PFSK-1 (cell line): ENCODE data around the gene SAMD9L.

Experiments
- FOXP2 ChIP-seq: optimal IDR thresholded peaks from 2 replicates; pipeline ENCODE3; 2011; ENCODE audit warnings: borderline replicate concordance, control low read depth, inconsistent platforms; ENCODE audit not compliant: insufficient read depth; ENCODE audit errors: extremely low read length, extremely low read depth
- POLR2AphosphoS5 ChIP-seq: IDR thresholded peaks from 2 replicates; pipeline ENCODE4 v1.6.1; 2012; ENCODE audit warnings: low read depth, mild to moderate bottlenecking, control low read depth, low read length, moderate library complexity
- SIN3A ChIP-seq: IDR thresholded peaks from 2 replicates; pipeline ENCODE4 v1.6.1; 2012; ENCODE audit warnings: mild to moderate bottlenecking, low read length, moderate library complexity, borderline replicate concordance; ENCODE audit not compliant: insufficient read depth
- TAF1 ChIP-seq: IDR thresholded peaks from 2 replicates; pipeline ENCODE4 v1.6.1; 2012; ENCODE audit warnings: low read length, control low read depth, borderline replicate concordance; ENCODE audit not compliant: insufficient read depth
- TF ChIP-seq, protein P1 (sequence below), 2 experiments: IDR thresholded peaks; 2 replicates each; pipeline versions ENCODE4 v1.6.1 to v1.8.0; 2011 to 2012; ENCODE audit warnings: low read depth in 2 of 2, low read length in 2 of 2, control low read depth in 1 of 2, inconsistent platforms in 1 of 2, mild to moderate bottlenecking in 1 of 2, moderate library complexity in 1 of 2; ENCODE audit not compliant: insufficient read depth in 1 of 2

SAMD9L gene

DNA sequence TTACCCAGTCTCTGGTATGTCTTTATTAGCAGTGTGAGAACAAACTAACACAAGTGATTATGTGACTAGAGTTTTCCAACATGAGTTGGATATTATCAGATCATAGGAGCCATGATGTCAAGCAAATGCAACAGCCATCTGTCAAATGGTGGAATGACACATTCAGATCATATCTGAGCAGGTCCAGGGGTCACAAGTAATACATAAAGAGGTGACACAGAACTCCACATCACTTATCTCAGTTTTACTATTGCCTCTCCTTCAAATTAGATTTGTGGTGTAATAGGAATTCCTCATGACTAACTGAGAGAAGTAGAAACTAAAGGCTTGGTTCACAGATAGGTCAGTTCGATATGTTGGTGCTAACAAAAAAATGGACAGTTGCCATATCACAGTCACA, 12.2 kb upstream of the SAMD9L start:
- TF ChIP-seq, protein P1, sequence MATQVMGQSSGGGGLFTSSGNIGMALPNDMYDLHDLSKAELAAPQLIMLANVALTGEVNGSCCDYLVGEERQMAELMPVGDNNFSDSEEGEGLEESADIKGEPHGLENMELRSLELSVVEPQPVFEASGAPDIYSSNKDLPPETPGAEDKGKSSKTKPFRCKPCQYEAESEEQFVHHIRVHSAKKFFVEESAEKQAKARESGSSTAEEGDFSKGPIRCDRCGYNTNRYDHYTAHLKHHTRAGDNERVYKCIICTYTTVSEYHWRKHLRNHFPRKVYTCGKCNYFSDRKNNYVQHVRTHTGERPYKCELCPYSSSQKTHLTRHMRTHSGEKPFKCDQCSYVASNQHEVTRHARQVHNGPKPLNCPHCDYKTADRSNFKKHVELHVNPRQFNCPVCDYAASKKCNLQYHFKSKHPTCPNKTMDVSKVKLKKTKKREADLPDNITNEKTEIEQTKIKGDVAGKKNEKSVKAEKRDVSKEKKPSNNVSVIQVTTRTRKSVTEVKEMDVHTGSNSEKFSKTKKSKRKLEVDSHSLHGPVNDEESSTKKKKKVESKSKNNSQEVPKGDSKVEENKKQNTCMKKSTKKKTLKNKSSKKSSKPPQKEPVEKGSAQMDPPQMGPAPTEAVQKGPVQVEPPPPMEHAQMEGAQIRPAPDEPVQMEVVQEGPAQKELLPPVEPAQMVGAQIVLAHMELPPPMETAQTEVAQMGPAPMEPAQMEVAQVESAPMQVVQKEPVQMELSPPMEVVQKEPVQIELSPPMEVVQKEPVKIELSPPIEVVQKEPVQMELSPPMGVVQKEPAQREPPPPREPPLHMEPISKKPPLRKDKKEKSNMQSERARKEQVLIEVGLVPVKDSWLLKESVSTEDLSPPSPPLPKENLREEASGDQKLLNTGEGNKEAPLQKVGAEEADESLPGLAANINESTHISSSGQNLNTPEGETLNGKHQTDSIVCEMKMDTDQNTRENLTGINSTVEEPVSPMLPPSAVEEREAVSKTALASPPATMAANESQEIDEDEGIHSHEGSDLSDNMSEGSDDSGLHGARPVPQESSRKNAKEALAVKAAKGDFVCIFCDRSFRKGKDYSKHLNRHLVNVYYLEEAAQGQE (IDR thresholded peaks at IDR 0.05; ENCODE audit: insufficient read depth in 1 of 2, low read depth in 2 of 2, low read length in 2 of 2) = no peak
- TF ChIP-seq FOXP2 = no peak
- TF ChIP-seq POLR2AphosphoS5 = no peak
- no peak for TF ChIP-seq SIN3A
- TF ChIP-seq TAF1 = no peak

DNA sequence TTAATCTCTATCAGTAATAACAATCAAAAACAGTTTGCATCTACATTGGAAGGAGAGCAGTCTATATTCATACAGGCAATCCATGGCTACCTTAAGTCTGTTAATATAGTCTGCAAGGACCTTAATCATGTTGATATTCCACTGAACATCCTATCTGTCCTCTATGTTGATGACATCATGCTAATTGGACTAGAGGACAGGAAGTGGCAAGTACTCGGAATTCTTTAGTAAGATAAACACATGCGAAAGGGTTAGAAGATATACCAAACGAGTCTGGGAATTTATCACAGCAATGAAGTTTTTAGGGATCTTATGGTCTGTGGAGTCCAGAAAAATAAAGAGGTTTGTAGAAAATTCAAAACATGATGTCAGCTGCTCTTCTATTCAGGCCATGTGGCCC, 11.3 kb upstream of the SAMD9L start:
- TF ChIP-seq FOXP2 (no peak), POLR2AphosphoS5 (no peak), TAF1 (no peak)

DNA sequence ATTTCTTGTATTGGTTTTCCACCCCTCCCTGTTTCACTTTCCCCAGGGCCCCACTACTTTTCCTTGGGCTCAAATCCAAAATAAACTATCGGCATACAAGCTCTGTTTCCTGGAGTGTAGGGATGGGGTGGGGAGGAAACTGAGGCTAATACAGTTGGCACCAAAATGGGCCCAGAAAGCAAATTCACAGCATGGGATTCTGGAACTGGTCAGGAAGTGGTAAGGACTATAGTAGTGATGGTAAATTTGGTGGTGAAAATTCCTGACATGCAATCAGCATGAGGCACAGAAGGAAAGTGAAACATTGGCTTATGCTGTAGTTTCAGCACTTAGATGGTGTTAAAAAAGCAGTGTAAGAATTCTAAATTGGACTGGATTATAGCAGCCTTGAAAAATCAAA, 8.7 kb upstream of the SAMD9L start:
- no peak for TF ChIP-seq POLR2AphosphoS5

DNA sequence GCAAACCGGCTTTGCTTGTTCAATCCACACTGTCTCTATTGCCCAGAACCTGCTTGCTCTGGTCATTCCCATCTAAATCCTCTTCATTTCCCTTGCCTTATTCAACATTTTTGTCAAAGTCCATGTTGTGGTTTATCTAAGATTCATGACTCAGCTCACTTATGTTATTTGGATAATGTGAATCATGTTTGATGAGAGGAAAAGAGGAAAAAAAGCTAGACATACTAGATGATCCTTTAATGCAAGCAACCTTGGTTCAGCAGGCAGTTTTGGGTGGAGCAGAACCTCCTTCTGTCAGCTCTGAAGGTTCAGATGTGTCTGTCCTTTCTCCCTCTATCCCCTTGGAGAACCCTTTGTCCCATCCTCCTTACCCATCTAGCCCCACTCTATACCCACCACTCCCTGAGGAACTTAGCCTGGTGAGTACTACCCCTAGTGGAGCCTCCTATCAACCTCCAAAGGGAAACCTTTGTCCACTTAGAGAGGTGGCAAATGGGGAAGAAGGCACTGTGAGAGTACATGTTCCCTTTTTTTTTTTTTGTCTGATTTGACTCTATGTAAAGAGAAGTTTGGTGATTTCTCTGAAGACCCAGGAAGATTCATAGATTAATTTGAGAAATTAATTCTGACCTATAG, 2.1 kb upstream of the SAMD9L start:
- TF ChIP-seq FOXP2 = no peak
- TF ChIP-seq SIN3A = no peak
- TF ChIP-seq, protein P1 (IDR thresholded peaks at IDR 0.05; ENCODE audit: insufficient read depth in 1 of 2, low read depth in 2 of 2, low read length in 2 of 2) = no peak

DNA sequence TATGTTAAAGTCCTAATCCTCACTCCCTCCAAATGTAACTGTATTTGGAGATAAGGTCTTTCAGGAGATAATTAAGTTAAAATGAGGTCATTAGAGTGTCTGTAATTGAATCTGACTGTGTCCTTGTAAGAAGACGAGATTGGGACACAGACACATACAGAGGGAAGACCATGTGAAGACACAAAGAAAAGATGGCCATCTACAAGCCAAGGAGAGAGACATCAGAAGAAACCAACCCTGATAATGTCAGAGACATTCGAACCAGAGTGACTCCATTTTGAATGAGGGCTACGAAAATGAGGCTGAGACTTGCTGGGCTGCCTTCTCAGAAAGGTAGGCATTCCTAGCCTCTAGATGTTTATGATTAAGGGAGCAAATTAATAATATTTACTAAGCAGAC, 542 bp upstream of the SAMD9L start:
- TF ChIP-seq POLR2AphosphoS5 (no peak), FOXP2 (no peak), TAF1 (no peak), SIN3A (no peak)
- TF ChIP-seq, protein P1 (IDR thresholded peaks at IDR 0.05; ENCODE audit: insufficient read depth in 1 of 2, low read depth in 2 of 2, low read length in 2 of 2) = no peak

DNA sequence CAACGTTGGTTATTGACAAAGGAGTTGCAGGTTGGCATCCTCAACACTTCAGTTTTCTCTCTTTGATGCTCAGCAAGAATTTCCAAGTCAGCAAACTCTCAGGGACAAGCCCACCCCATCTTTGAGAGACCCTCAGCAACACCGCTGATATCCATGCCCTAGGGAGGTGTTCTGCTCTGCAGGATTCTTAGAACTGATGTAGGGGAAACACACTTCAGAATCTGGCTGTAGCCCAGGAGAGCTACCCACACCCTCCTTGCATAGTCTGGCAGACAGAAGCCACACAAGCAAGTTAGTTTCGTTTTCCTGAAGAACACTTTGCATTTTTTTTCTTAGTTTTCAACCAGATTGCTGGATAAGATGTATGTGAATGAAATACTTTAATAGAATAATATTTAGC, 822 bp downstream of the SAMD9L start:
- TF ChIP-seq SIN3A (no peak), TAF1 (no peak), FOXP2 (no peak), POLR2AphosphoS5 (no peak)
- TF ChIP-seq, protein P1 (IDR thresholded peaks at IDR 0.05; ENCODE audit: insufficient read depth in 1 of 2, low read depth in 2 of 2, low read length in 2 of 2) = no peak
